Sigmoid colon (tissue), 7 donors: ENCODE measurements around the gene SOBP. TPM values are rescaled to one million over a fixed set of nuclear protein-coding genes. Genes with fewer than 3 reads are reported as not detected.

Experiments used
- DNase-seq: peaks from one replicate; pipeline ENCODE4 v3.0.0-alpha.2; 2019
- H3K27ac ChIP-seq, 4 donors: fragments of 200-600 bp; sonication (generic); one replicate each; pipeline ENCODE4 v1.5.1; 2016 to 2019; ENCODE audit warnings: mild to moderate bottlenecking in 1 of 4
- H3K27me3 ChIP-seq, 3 donors: fragments of 200-600 bp; sonication (generic); one replicate each; pipeline ENCODE4 v1.5.1; 2019; ENCODE audit warnings: mild to moderate bottlenecking in 1 of 3
- H3K36me3 ChIP-seq, 4 donors: fragments of 200-600 bp; sonication (generic); one replicate each; pipeline ENCODE4 v1.5.1; 2016 to 2019
- H3K4me1 ChIP-seq, 4 donors: fragments of 200-600 bp; sonication (generic); one replicate each; pipeline ENCODE4 v1.5.1; 2017 to 2019
- H3K4me3 ChIP-seq, 4 donors: fragments of 200-600 bp; sonication (generic); one replicate each; pipeline ENCODE4 v1.5.1; 2017 to 2019; ENCODE audit warnings: mild to moderate bottlenecking in 2 of 4, moderate library complexity in 1 of 4
- H3K9me3 ChIP-seq, 4 donors: fragments of 200-600 bp in 3 of 4; sonication (generic) in 3 of 4; one replicate each; pipeline versions ENCODE4 v1.5.1 to v1.6.1; 2013 to 2019
- CTCF ChIP-seq, 4 experiments: fragments of 450-650 bp in 3 of 4; fragments of 200-600 bp in 1 of 4; IDR thresholded peaks; one replicate each; pipeline ENCODE4 v1.5.1; 2016 to 2019; ENCODE audit warnings: antibody characterized with exemption in 4 of 4, mild to moderate bottlenecking in 3 of 4, moderate library complexity in 2 of 4
- EP300 ChIP-seq, 4 donors: sonication (generic); formaldehyde crosslinking; IDR thresholded peaks; one replicate each; pipeline ENCODE4 v1.6.1; 2017; ENCODE audit warnings: antibody characterized with exemption in 4 of 4
- POLR2A ChIP-seq, 2 donors: fragments of 450-650 bp; IDR thresholded peaks; one replicate each; pipeline ENCODE4 v1.6.1; 2016; ENCODE audit warnings: antibody characterized with exemption in 2 of 2, mild to moderate bottlenecking in 2 of 2, moderate library complexity in 2 of 2
- POLR2AphosphoS5 ChIP-seq, 4 donors: sonication (generic); formaldehyde crosslinking; IDR thresholded peaks; one replicate each; pipeline ENCODE4 v1.6.1; 2017; ENCODE audit warnings: antibody characterized with exemption in 4 of 4
- WGBS, 2 donors: extraction: QIAGEN DNeasy Blood & Tissue Kit; methylation state at CpG; one replicate each; pipeline ENCODE4 v1.1.7; 2013; 5-methylcytosine and 5-hydroxymethylcytosine counted together
- intact Hi-C: fragments of 100-400 bp; cut with DNase I; formaldehyde crosslinking; loops from one replicate; pipeline ENCODE4 v1.15.1; 2023
- polyA plus RNA-seq, 3 donors: library from polyadenylated mRNA; stranded (reverse); fragments of 200-250 nt; gene quantifications; one replicate each; pipeline ENCODE4 v1.2.3, GENCODE V29; 2013
- total RNA-seq, 4 donors: library from RNA; depleted of rRNA; stranded (reverse); fragments of >200 nt; gene quantifications; one replicate each; pipeline ENCODE4 v1.1.0, GENCODE V29; 2016
- donor health status: healthy with polysubstance abuse.
- donor health status: Bipolar disorder and iron deficiency.
- donor health status: healthy.

The SOBP gene
- total and polyA plus RNA-seq, 7 donors, result 1.2 to 38.5 (median 16.8) TPM

GRCh38 chr6:107496892-107497684, 7.2 kb downstream of the SOBP start:
- Histone ChIP-seq H3K4me3 (no peak overlapping the region), H3K4me1 (peaks cover 0 to 69% (median 44%) of the 10 kb centered on the region in 4 donors), H3K9me3 (no peaks in the 10 kb centered on the region), H3K27ac (peak overlapping the region; percentile 88 to 95 (median 92)), H3K27me3 (no peaks in the 10 kb centered on the region), H3K36me3 (no peaks in the 10 kb centered on the region)
- no peak for TF ChIP-seq POLR2AphosphoS5 (IDR thresholded peaks at IDR 0.05)
- TF ChIP-seq EP300 (IDR thresholded peaks at IDR 0.05), result no peak
- TF ChIP-seq CTCF (IDR thresholded peaks at IDR 0.05), result no peak
- no peak for TF ChIP-seq POLR2A (IDR thresholded peaks at IDR 0.05)
- 95 to 97% methylated on average over 1 of the region's 1 CpG for WGBS, 2 donors
- intact Hi-C loops, result loop anchor here (5.0 to 10.0 kb wide), 2 partner anchors 35 to 1888 kb away; partner anchors contain the start of gene CD164
- no peak for DNase-seq

GRCh38 chr6:107504270-107505026, 14.5 kb downstream of the SOBP start:
- H3K27ac ChIP-seq, result no peak overlapping the region
- H3K27me3 ChIP-seq, result no peaks in the 10 kb centered on the region
- peaks cover 0 to 13% (median 0%) of the 10 kb centered on the region in 4 donors for H3K36me3 ChIP-seq
- TF ChIP-seq POLR2AphosphoS5 (IDR thresholded peaks at IDR 0.05) (no peak), EP300 (IDR thresholded peaks at IDR 0.05) (no peak), CTCF (IDR thresholded peaks at IDR 0.05) (no peak), POLR2A (IDR thresholded peaks at IDR 0.05) (no peak)
- H3K4me3 ChIP-seq, result no peak overlapping the region
- 73 to 75% methylated on average over 4 of the region's 4 CpGs for WGBS, 2 donors
- DNase-seq, result no peak
- no peaks in the 10 kb centered on the region for H3K9me3 ChIP-seq
- H3K4me1 ChIP-seq, result peaks cover 0 to 19% (median 5%) of the 10 kb centered on the region in 4 donors
- intact Hi-C loops, result no loop called here

GRCh38 chr6:107506145-107506544, 16.2 kb downstream of the SOBP start:
- TF ChIP-seq EP300 (IDR thresholded peaks at IDR 0.05) (no peak), CTCF (IDR thresholded peaks at IDR 0.05) (no peak), POLR2A (IDR thresholded peaks at IDR 0.05) (no peak), POLR2AphosphoS5 (IDR thresholded peaks at IDR 0.05) (no peak)
- Histone ChIP-seq H3K9me3 (no peaks in the 10 kb centered on the region), H3K27ac (no peak overlapping the region), H3K4me1 (peaks cover 0 to 22% (median 6%) of the 10 kb centered on the region in 4 donors), H3K36me3 (peaks cover 0 to 13% (median 0%) of the 10 kb centered on the region in 4 donors), H3K4me3 (no peak overlapping the region), H3K27me3 (no peaks in the 10 kb centered on the region)
- WGBS, 2 donors, result 28 to 76% methylated on average over 1 of the region's 1 CpG
- intact Hi-C loops, result no loop called here
- DNase-seq, result no peak

- Histone ChIP-seq H3K9me3 (no peaks in the 10 kb centered on the region), H3K27ac (peak overlapping the region in 1 of 4 donors; percentile 18), H3K36me3 (peaks cover 0 to 21% (median 0%) of the 10 kb centered on the region in 4 donors), H3K27me3 (no peaks in the 10 kb centered on the region), H3K4me1 (peaks cover 0 to 19% (median 6%) of the 10 kb centered on the region in 4 donors), H3K4me3 (no peak overlapping the region)
- 38 to 68% methylated on average over 3 of the region's 3 CpGs for WGBS, 2 donors
- no peak for TF ChIP-seq EP300 (IDR thresholded peaks at IDR 0.05)
- TF ChIP-seq POLR2A (IDR thresholded peaks at IDR 0.05), result no peak
- TF ChIP-seq CTCF (IDR thresholded peaks at IDR 0.05), result no peak
- TF ChIP-seq POLR2AphosphoS5 (IDR thresholded peaks at IDR 0.05), result no peak
- intact Hi-C loops, result no loop called here
- DNase-seq, result no peak
These were observed 19.6 kb downstream of the SOBP start for GRCh38 chr6:107509506-107509905.
